HG03159 (cell line): ENCODE measurements around the gene L2HGDH.
A peak's percentile ranks its signal among the peaks of the same experiment; 100 is the strongest.
"Not testable (repeated sequence)": the region's sequence is repeated elsewhere in the genome, so short reads cannot be mapped to it uniquely, and the experiment has no call there.

Source experiments
- ATAC-seq: cut with Tn5 transposase; IDR thresholded peaks from one replicate; pipeline ENCODE4 v1.9.1; 2021; ENCODE audit warnings: mild to moderate bottlenecking, moderate library complexity; ENCODE audit not compliant: unreplicated experiment

L2HGDH gene

GRCh38 chr14:50311972-50312733 lies at the start of gene L2HGDH, which contains the start of gene DMAC2L:
Gene L2HGDH (minus strand): TSS chr14:50312229. CDS start chr14:50312150, 79 bp downstream.
Gene DMAC2L (plus strand): TSS chr14:50312324. CDS start chr14:50321488, 9,164 bp downstream.
- ATAC-seq: peak; percentile 93

- no peak for ATAC-seq
Observed at GRCh38 chr14:50360851-50361250, 48.8 kb upstream of the L2HGDH start.

GRCh38 chr14:50360093-50360492 lies 48.1 kb upstream of the L2HGDH start:
- ATAC-seq: no peak

GRCh38 chr14:50359631-50360030 lies 47.6 kb upstream of the L2HGDH start:
- ATAC-seq: no peak

- no peak for ATAC-seq
Observed at GRCh38 chr14:50357753-50358395, 45.8 kb upstream of the L2HGDH start.

- no peak for ATAC-seq
Observed at GRCh38 chr14:50357124-50357523, 45.1 kb upstream of the L2HGDH start.

- not testable (repeated sequence) for ATAC-seq
Observed at GRCh38 chr14:50356283-50356682, 44.3 kb upstream of the L2HGDH start.

GRCh38 chr14:50355692-50356091 lies 43.7 kb upstream of the L2HGDH start:
- no peak for ATAC-seq

GRCh38 chr14:50354527-50354926 lies 42.5 kb upstream of the L2HGDH start:
- no peak for ATAC-seq

- no peak for ATAC-seq
Observed at GRCh38 chr14:50353126-50353525, 41.1 kb upstream of the L2HGDH start.

GRCh38 chr14:50352584-50352983 lies 40.6 kb upstream of the L2HGDH start:
- ATAC-seq: no peak

- ATAC-seq: no peak
Observed at GRCh38 chr14:50350975-50351374, 38.9 kb upstream of the L2HGDH start.

- no peak for ATAC-seq
Observed at GRCh38 chr14:50348933-50349332, 36.9 kb upstream of the L2HGDH start.

GRCh38 chr14:50347521-50347920 lies 35.5 kb upstream of the L2HGDH start:
- ATAC-seq: no peak

GRCh38 chr14:50345846-50346422 lies 33.9 kb upstream of the L2HGDH start:
- no peak for ATAC-seq

GRCh38 chr14:50344876-50345563 lies 33.0 kb upstream of the L2HGDH start:
- ATAC-seq: no peak

- no peak for ATAC-seq
Observed at GRCh38 chr14:50344116-50344775, 32.2 kb upstream of the L2HGDH start.

GRCh38 chr14:50343434-50343833 lies 31.4 kb upstream of the L2HGDH start:
- no peak for ATAC-seq

- ATAC-seq: peak; percentile 68
Observed at GRCh38 chr14:50342221-50343078, 30.4 kb upstream of the L2HGDH start.

GRCh38 chr14:50340963-50341362 lies 28.9 kb upstream of the L2HGDH start:
- no peak for ATAC-seq
